COR-L47 (cell line): Measurements from ENCODE around the gene EIF5.
"Not testable (repeated sequence)": the region's sequence is repeated elsewhere in the genome, so short reads cannot be mapped to it uniquely, and the experiment has no call there.

Source experiments
- DNase-seq: peaks from one replicate; lab custom pipeline; 2025; lab: John Stamatoyannopoulos, UW

The EIF5 gene

GRCh38 chr14:103336191-103336590 lies 2.2 kb downstream of the EIF5 start:
- no peak for DNase-seq

- no peak for DNase-seq
Measured at GRCh38 chr14:103337794-103338193, 3.8 kb downstream of the EIF5 start.

GRCh38 chr14:103339561-103339960 lies 5.5 kb downstream of the EIF5 start:
- no peak for DNase-seq

- no peak for DNase-seq
Measured at GRCh38 chr14:103340480-103341212, 6.6 kb downstream of the EIF5 start.

GRCh38 chr14:103341250-103342129 lies 7.5 kb downstream of the EIF5 start:
- no peak for DNase-seq

GRCh38 chr14:103343164-103343879 lies 9.3 kb downstream of the EIF5 start:
- DNase-seq, result no peak

GRCh38 chr14:103343905-103344797 lies 10.1 kb downstream of the EIF5 start:
- DNase-seq, result no peak

GRCh38 chr14:103346286-103346685 lies 12.2 kb downstream of the EIF5 start:
- DNase-seq, result no peak

- no peak for DNase-seq
Measured at GRCh38 chr14:103347091-103347815, 13.2 kb downstream of the EIF5 start.

- no peak for DNase-seq
Measured at GRCh38 chr14:103348154-103348553, 14.1 kb downstream of the EIF5 start.

GRCh38 chr14:103349982-103350381 lies 15.9 kb downstream of the EIF5 start:
- DNase-seq, result no peak

GRCh38 chr14:103353362-103353761 lies 19.3 kb downstream of the EIF5 start:
- no peak for DNase-seq

- DNase-seq, result no peak
Measured at GRCh38 chr14:103354141-103354540, 20.1 kb downstream of the EIF5 start.

GRCh38 chr14:103356024-103356682 lies 22.1 kb downstream of the EIF5 start:
- DNase-seq, result no peak

GRCh38 chr14:103357552-103357951 lies 23.5 kb downstream of the EIF5 start:
- not testable (repeated sequence) for DNase-seq

GRCh38 chr14:103360548-103360947 lies 26.5 kb downstream of the EIF5 start:
- no peak for DNase-seq

- no peak for DNase-seq
Measured at GRCh38 chr14:103361867-103362266, 27.8 kb downstream of the EIF5 start.

GRCh38 chr14:103362780-103363179 lies 28.7 kb downstream of the EIF5 start:
- DNase-seq, result no peak

- no peak for DNase-seq
Measured at GRCh38 chr14:103366741-103367140, 32.7 kb downstream of the EIF5 start.

- DNase-seq, result no peak
Measured at GRCh38 chr14:103367995-103368394, 34.0 kb downstream of the EIF5 start.
